HG03520 (cell line): Measurements from ENCODE around the gene ANO8.

ENCODE experiments used
- ATAC-seq: cut with Tn5 transposase; IDR thresholded peaks from one replicate; pipeline ENCODE4 v1.9.1; 2021; ENCODE audit warnings: mild to moderate bottlenecking, moderate library complexity; ENCODE audit not compliant: unreplicated experiment

Gene ANO8

GRCh38 chr19:17328517-17329365 is 5.9 kb downstream of the ANO8 start:
- ATAC-seq: no peak

DNA sequence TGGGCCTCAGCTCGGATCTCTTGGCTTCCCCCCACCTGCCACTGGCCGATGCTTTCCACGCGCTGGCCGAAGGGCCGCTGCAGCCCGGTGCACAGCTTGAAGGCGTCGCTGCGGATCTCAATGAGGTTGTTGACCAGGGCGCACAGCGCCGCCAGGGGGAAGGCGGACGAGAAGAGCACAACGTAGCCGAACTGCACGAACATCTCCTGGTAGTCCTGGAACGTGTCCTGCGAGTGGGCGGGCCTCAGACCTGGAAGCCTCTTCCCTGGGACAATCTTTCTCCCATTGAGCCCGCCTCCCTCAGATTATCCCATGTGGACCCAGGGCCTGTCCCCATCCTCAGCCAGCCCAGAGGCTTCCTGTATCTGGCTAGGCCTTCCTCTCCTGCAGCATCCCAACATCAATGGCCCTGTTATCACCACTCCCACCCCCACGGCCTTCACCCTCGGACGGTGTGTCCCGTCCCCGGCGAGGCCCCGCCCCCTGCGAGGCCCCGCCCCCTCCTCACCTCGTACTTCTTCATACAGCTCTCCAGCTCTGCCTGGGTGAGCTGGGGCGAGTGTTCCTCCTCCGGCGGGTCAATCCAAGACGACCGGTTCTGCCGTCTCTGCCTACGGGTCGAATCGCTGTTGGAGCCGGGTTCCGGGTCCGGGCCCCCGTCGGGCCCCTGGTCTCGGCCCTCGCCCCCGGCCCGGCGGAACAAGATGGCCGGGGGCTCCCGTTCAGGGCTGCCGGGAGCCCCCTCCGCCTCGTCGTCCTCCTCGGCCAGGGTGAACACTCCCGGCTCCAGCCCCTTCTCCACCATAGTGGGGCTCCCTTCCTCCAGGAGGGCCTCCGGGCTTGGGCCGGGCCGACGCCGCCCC is 6.8 kb downstream of the ANO8 start:
- ATAC-seq: no peak

DNA sequence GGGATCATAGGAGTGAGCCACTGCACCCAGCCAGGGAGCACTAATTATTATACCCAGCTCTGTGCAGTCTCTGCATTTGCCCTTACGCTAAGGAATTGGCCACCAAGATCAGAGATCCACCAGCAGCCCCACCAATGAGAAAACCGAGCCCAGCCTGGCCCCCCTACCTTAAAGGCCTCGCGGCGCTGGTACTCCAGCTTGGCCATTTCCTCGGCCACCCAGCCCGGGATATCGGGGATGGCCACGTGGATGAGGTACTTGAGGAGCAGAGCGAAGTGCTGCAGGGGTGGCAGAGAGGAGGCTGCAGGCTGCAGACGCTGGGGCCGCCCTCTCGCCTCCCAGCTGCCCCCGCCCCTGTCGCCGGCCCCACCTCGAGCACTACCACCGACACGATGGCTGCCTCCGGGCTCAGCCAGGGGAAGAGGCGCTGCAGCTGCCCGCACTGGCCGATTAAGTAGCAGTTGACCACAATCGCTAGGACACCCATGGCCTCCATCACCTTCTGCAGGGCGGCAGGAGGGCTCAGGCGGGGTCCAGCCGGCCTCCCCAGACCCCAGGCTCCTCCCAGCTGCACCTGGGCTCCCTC is 7.5 kb downstream of the ANO8 start:
- ATAC-seq: no peak

DNA sequence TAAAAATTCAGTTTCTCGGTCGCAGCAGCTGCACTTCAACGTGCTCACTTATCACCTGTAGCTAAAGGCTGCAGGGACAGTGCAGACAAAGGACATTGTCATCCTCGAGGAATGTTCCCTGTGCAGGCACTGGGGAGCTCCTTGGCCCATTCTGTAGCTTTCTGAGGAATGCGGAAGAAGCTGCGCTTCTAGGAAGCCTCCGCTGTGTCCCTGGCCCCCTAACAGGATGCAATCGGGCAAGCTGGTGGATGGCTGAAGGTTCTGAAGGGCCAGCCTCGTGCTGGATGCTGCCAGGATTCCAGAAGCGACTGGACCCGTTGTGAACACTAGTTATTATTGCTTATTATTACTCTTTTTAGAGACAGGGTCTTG is 8.1 kb downstream of the ANO8 start:
- no peak for ATAC-seq

DNA sequence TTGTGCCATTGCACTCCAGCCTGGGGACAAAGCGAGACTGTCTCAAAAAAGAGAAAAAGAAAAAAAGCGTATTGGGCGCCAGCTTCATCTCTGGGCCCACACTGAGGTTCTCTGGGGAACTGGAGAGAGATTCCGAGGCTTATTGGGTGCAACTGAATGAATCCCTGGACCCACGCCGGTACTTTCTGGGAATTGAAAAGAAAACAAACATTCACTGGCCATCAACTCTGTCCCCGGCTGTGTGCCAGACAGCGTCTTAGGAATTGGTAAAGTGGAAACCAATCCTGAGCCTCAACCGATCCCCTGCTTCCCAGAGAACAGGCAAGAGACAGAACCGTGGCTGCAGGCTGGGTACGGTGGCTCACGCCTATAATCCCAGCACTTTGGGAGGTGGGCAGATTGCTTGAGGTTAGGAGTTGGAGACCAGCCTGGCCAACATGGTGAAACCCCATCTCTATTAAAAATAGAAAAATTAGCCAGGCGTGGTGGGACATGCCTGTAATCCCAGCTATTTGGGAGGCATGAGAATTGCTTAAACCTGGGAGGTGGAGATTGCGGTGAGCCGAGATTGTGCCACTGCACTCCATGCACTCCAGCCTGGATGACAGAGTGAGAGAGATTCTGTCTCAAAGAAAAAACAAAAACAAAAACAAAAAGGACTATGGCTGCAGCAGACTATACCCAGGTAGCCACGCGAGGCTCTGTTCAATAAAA is 8.6 kb downstream of the ANO8 start:
- ATAC-seq: no peak

GRCh38 chr19:17325133-17325532 is 9.5 kb downstream of the ANO8 start:
- ATAC-seq: no peak

GRCh38 chr19:17324357-17325114 is 10.1 kb downstream of the ANO8 start:
- no peak for ATAC-seq

GRCh38 chr19:17323964-17324332 is 10.7 kb downstream of the ANO8 start:
- ATAC-seq: no peak

GRCh38 chr19:17323300-17323963 is 11.2 kb downstream of the ANO8 start:
- no peak for ATAC-seq

GRCh38 chr19:17322854-17323253 is 11.8 kb downstream of the ANO8 start:
- no peak for ATAC-seq

DNA sequence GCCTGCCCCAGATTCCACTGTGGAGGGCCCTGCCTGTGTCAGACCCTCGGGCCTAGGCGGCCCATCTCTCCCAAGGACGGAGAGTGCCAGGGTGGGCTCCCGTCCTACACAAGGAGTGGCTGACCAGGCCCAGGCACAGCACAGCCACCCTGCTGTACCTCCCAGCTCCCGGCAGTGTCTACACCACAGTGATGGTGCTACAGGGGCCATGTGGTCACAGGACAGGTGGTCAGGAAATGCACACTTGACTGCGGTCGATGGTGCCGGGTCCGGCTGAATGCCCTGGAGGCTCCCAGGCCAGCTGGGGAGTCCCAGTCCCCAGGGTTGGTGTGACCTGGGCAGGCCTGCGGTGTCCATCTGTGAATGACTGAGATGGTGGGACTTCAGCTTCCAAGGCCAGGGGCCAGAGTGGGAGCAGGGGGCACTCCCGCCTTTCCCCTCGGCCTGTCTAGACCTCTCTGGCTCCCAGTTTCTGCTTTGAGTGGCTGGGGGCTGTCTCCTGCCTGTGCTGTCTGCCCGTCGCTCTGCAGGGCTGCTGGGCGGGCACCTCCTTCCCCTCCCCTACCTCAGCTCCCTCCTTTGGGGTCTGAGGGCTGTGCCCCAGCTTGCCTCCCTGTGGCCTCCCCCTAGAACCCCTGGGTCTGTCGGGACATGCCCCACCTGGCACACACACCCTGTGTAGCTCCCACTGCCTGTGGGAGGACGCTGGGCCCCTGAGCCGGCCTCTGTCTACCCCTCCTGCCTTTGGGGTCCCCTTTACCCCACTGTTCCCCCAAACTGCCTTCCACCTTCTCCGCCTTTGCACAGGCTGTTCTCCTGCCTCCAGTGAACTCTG is 12.8 kb downstream of the ANO8 start:
- ATAC-seq: no peak

DNA sequence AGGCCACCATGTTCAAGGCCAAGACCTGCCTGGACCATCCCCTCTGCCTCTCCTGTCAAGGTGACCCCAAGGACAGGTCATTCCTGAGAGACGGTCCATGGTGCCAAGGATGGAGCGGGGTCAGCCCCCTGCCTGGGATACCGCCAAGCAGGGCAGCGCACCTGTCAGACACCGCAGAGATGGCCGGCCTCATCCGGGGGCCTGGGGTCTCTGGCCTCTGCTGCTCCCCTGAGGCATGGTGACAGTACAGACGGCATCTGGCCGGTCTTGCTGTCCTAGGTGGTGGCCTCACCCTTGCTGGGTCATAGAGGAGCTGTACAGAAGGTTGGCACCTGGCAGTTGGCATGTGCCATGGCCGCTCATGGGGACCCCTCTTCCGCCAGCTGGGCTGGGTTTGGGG is 14.2 kb downstream of the ANO8 start:
- no peak for ATAC-seq

DNA sequence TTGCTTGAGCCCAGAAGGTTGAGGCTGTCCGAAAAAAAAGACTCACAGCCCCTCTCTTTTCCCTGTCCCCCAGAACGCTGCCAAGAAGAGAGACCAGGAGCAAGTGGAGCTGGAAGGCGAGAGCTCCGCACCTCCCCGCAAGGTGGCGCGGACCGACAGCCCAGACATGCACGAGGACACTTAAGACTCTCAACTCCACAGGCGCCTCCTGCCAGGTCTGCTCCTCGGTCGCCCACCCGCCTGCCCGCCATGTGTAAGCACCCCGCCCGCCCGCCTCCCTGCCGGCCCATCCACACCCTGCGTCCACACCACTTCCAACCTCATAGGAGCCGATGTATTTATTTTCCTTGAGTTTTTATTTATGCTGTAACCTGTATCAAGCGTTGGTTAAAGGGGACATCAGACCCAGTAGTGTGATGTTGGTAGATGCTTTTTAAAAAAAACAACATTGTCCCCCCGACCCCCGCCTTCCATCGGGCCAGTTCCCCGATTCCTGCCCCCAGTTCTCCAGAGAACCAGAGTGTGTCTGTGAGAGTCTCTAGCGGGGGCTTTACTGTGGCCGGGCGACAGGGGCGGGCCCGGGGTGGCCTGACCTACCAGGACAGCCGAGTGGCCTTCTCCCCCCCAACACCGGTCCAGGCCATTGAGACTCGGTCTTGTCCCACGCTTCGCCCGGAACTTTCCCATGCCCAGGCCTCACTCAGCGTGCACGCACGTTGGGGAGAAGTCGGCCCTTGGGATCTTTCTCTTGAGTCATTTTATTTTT is 15.0 kb downstream of the ANO8 start:
- no peak for ATAC-seq

DNA sequence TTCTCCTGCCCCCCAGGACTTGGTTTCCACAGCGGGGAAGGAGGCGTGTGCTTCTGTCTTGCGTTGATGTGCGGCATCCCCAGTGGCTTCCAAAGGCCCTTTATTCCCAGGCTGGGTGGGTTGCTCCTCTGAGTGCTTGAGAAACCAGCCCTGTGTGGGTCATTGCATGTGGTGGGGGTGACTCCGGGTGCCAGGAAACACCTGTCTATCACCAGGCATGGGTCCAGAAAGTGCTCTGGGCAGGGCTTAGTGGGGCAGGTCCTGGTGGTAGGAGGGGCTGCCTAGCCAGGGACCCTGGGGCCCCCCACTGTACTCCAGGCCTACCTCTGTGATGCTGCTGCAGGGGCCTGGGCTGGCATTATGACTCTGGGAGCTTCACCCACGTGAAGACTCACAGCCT is 15.7 kb downstream of the ANO8 start:
- ATAC-seq: no peak

DNA sequence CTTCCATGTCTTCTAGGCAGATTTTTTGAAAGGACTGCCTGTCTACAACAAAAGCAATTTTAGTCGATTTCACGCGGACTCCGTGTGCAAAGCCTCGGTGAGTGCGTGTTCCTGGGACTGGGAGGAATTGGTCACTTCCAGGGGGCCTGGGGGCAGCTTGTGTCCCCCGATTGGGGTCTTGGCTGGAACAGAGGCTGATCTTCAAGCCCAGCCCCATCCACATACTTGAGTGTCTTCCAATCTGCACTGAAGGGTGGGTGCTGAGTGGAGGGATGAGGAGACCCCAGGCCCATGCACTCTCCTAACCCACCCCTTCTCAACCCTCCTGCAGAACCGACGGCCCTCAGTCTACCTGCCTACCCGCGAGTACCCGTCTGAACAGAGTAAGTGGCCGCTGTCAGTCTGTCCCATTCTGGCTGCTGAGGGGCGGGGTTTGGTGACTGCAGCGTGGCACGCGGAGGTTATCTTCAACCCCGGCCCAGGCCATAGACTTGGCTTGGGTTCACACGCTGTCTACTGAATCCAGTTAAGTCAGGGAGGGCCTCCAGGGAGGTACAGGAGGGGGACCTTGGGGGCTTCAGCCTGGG is 20.6 kb downstream of the ANO8 start:
- no peak for ATAC-seq

GRCh38 chr19:17312189-17313113 is 22.2 kb downstream of the ANO8 start:
- no peak for ATAC-seq
